ENCODE results near the gene COL15A1. TPM values are rescaled to one million over a fixed set of nuclear protein-coding genes. Genes with fewer than 3 reads are reported as not detected.
A peak's percentile ranks its signal among the peaks of the same experiment; 100 is the strongest.

COL15A1 gene
- total RNA-seq, 4 donors from 2014 or later: 134 to 256 (median 145) TPM

- Histone ChIP-seq H3K4me3 (no peak overlapping the region), H3K27me3 (no peaks in the 10 kb centered on the region), H3K9me3 (no peaks in the 10 kb centered on the region), H3K4me1 (peaks cover 37 to 100% (median 98%) of the 10 kb centered on the region in 4 donors), H3K36me3 (no peaks in the 10 kb centered on the region), H3K27ac (replicated peaks in 1 of 4) (peak overlapping the region; percentile 84 to 89 (median 87))
- WGBS: 93% methylated on average over 4 of the region's 4 CpGs
- no peak for DNase-seq (ENCODE audit: extremely low spot score)
- intact Hi-C loops (cut with DNase I): no loop called here
- TF ChIP-seq CTCF (IDR thresholded peaks at IDR 0.05) (no peak), POLR2A (IDR thresholded peaks at IDR 0.05; ENCODE audit: low read depth) (no peak), POLR2AphosphoS5 (IDR thresholded peaks at IDR 0.05) (no peak), EP300 (IDR thresholded peaks at IDR 0.05) (no peak)
Observed at GRCh38 chr9:98967680-98968079, 24.0 kb downstream of the COL15A1 start.

- Histone ChIP-seq H3K9me3 (no peaks in the 10 kb centered on the region), H3K36me3 (no peaks in the 10 kb centered on the region), H3K4me1 (peaks cover 45 to 100% (median 98%) of the 10 kb centered on the region in 4 donors), H3K4me3 (no peak overlapping the region), H3K27me3 (no peaks in the 10 kb centered on the region), H3K27ac (replicated peaks in 1 of 4) (peak overlapping the region; percentile 84 to 89 (median 87))
- TF ChIP-seq CTCF (IDR thresholded peaks at IDR 0.05) (no peak), POLR2AphosphoS5 (IDR thresholded peaks at IDR 0.05) (no peak), EP300 (IDR thresholded peaks at IDR 0.05) (no peak), POLR2A (IDR thresholded peaks at IDR 0.05; ENCODE audit: low read depth) (no peak)
- WGBS: 92% methylated on average over 6 of the region's 6 CpGs
- intact Hi-C loops (cut with DNase I): no loop called here
- no peak for DNase-seq (ENCODE audit: extremely low spot score)
Observed at GRCh38 chr9:98968601-98969337, 25.1 kb downstream of the COL15A1 start.

GRCh38 chr9:98970532-98971041, 26.9 kb downstream of the COL15A1 start:
- Histone ChIP-seq H3K9me3 (no peaks in the 10 kb centered on the region), H3K27ac (replicated peaks in 1 of 4) (peak overlapping the region; percentile 84 to 89 (median 87)), H3K4me3 (no peak overlapping the region), H3K27me3 (no peaks in the 10 kb centered on the region), H3K36me3 (no peaks in the 10 kb centered on the region), H3K4me1 (peaks cover 51 to 100% (median 98%) of the 10 kb centered on the region in 4 donors)
- TF ChIP-seq CTCF (IDR thresholded peaks at IDR 0.05) (no peak), POLR2AphosphoS5 (IDR thresholded peaks at IDR 0.05) (no peak), POLR2A (IDR thresholded peaks at IDR 0.05; ENCODE audit: low read depth) (no peak), EP300 (IDR thresholded peaks at IDR 0.05) (no peak)
- DNase-seq (ENCODE audit: extremely low spot score): no peak
- intact Hi-C loops (cut with DNase I): no loop called here
- 88% methylated on average over 7 of the region's 7 CpGs for WGBS

- intact Hi-C loops (cut with DNase I): no loop called here
- Histone ChIP-seq H3K9me3 (no peaks in the 10 kb centered on the region), H3K4me3 (no peak overlapping the region), H3K36me3 (no peaks in the 10 kb centered on the region), H3K27me3 (no peaks in the 10 kb centered on the region), H3K4me1 (peaks cover 51 to 100% (median 98%) of the 10 kb centered on the region in 4 donors), H3K27ac (replicated peaks in 1 of 4) (peak overlapping the region; percentile 84 to 89 (median 87))
- DNase-seq (ENCODE audit: extremely low spot score): no peak
- WGBS: 62% methylated on average over 17 of the region's 20 CpGs
- TF ChIP-seq POLR2A (IDR thresholded peaks at IDR 0.05; ENCODE audit: low read depth) (no peak), CTCF (IDR thresholded peaks at IDR 0.05) (no peak), EP300 (IDR thresholded peaks at IDR 0.05) (no peak), POLR2AphosphoS5 (IDR thresholded peaks at IDR 0.05) (peak; percentile 41 to 59)
Observed at GRCh38 chr9:98971168-98971914, 27.6 kb downstream of the COL15A1 start.

Data from esophagus muscularis mucosa (tissue), 4 donors.